K562 (cell line): Measurements from ENCODE around the gene JKAMP. TPM values are rescaled to one million over a fixed set of nuclear protein-coding genes. Genes with fewer than 3 reads are reported as not detected.

ENCODE experiments used
- ADNP ChIP-seq: fragments of 200-800 bp; sonication (Bioruptor generic); IDR thresholded peaks from 2 replicates; pipeline ENCODE4 v1.6.1; 2016; ENCODE audit warnings: missing genetic modification characterization, missing compliant biosample characterization
- BACH1 ChIP-seq: fragments of 200-800 bp; sonication (Bioruptor generic); IDR thresholded peaks from 2 replicates; pipeline ENCODE4 v1.6.1; 2016; ENCODE audit warnings: missing genetic modification characterization, missing compliant biosample characterization
- CREM ChIP-seq: IDR thresholded peaks from 2 replicates; pipeline ENCODE4 v1.6.1; 2014; ENCODE audit warnings: antibody characterized with exemption, low read depth
- FOXJ2 ChIP-seq: fragments of 200-800 bp; sonication (Bioruptor generic); IDR thresholded peaks from 2 replicates; pipeline ENCODE4 v1.6.1; 2016; ENCODE audit warnings: missing genetic modification characterization, missing compliant biosample characterization
- HDAC2 ChIP-seq: fragments of 450-650 bp; IDR thresholded peaks from 2 replicates; pipeline ENCODE4 v1.6.1; 2016; ENCODE audit warnings: mild to moderate bottlenecking
- MTA1 ChIP-seq: fragments of 450-650 bp; IDR thresholded peaks from 2 replicates; pipeline ENCODE4 v1.6.1; 2017; ENCODE audit warnings: borderline replicate concordance
- NR2C1 ChIP-seq, 2 experiments: fragments of 450-650 bp; IDR thresholded peaks; 2 replicates each; pipeline ENCODE4 v1.6.1; 2017; ENCODE audit warnings: mild to moderate bottlenecking in 2 of 2, antibody characterized with exemption in 1 of 2, inconsistent platforms in 1 of 2, missing compliant biosample characterization in 1 of 2, missing genetic modification characterization in 1 of 2
- NR2C2 ChIP-seq, 2 experiments: fragments of 200-800 bp in 1 of 2; sonication (Bioruptor generic) in 1 of 2; sonication (generic) in 1 of 2; formaldehyde crosslinking in 1 of 2; IDR thresholded peaks; 2 replicates each; pipeline versions ENCODE4 v1.6.1 to v1.8.0; 2016 to 2022; ENCODE audit warnings: mild to moderate bottlenecking in 1 of 2, missing compliant biosample characterization in 1 of 2, missing genetic modification characterization in 1 of 2, missing genetic modification reagents in 1 of 2
- NRF1 ChIP-seq, 2 experiments: fragments of 450-650 bp; IDR thresholded peaks in 1 of 2; conservative IDR thresholded peaks in 1 of 2; 2 replicates each; pipeline ENCODE4 v1.6.1; 2014; ENCODE audit warnings: mild to moderate bottlenecking in 2 of 2
- PBX2 ChIP-seq, 2 experiments: IDR thresholded peaks in 1 of 2; conservative IDR thresholded peaks in 1 of 2; 2 replicates each; pipeline ENCODE4 v1.6.1; 2016; ENCODE audit warnings: low read depth in 2 of 2, mild to moderate bottlenecking in 1 of 2, missing compliant biosample characterization in 1 of 2, missing genetic modification characterization in 1 of 2, moderate library complexity in 1 of 2
- PRDM10 ChIP-seq: fragments of 450-650 bp; IDR thresholded peaks from 2 replicates; pipeline ENCODE4 v1.6.1; 2018; ENCODE audit not compliant: partially characterized antibody
- TAF9B ChIP-seq: fragments of 450-650 bp; IDR thresholded peaks from 2 replicates; pipeline ENCODE4 v1.6.1; 2018; ENCODE audit warnings: mild to moderate bottlenecking; ENCODE audit not compliant: partially characterized antibody
- ZBTB7A ChIP-seq: IDR thresholded peaks from 2 replicates; pipeline ENCODE4 v1.6.1; 2011; ENCODE audit warnings: low read depth, mild to moderate bottlenecking, low read length, moderate library complexity, borderline replicate concordance; ENCODE audit not compliant: control insufficient read depth
- ZNF785 ChIP-seq: fragments of 250-450 bp; sonication (Bioruptor Pico); IDR thresholded peaks from 2 replicates; pipeline ENCODE4 v1.4.0; 2020; ENCODE audit warnings: mild to moderate bottlenecking
- polyA plus RNA-seq, 8 experiments: library from polyadenylated mRNA; depleted of rRNA in 4 of 8; stranded (reverse) in 5 of 8; unstranded in 3 of 8; fragments of >200 nt; fragmentation: Nextera tagmentation in 2 of 8; fragmentation: Illumina TruSeq in 1 of 8; extraction: Ambion mirVana in 2 of 8; extraction: Trizol in 1 of 8; gene quantifications; 2 replicates each; pipeline versions ENCODE4 v1.2.1 to v1.2.3, GENCODE V29; 2011 to 2014; ENCODE audit warnings: inconsistent platforms in 1 of 8, missing spikeins in 1 of 8
- total RNA-seq, 7 experiments: library from RNA; depleted of rRNA in 6 of 7; stranded (reverse); fragments of >200 nt in 6 of 7; fragmentation: Illumina TruSeq in 2 of 7; extraction: Trizol in 2 of 7; gene quantifications; 2 replicates each; pipeline versions ENCODE4 v1.2.1 to v1.2.3, GENCODE V29; 2011 to 2021; ENCODE audit warnings: low replicate concordance in 1 of 7

The JKAMP gene
- total and polyA plus RNA-seq, 9 of the 15 experiments (the other 6 are each of a cell fraction or from before 2014, with no cell fraction given), result 19.3 to 119 (median 33.8) TPM

GRCh38 chr14:59484639-59485175, 390 bp downstream of the JKAMP start (continued):
- 0 out of 2 replicates have a peak, but pooled peaks have one; percentile 34 for TF ChIP-seq MTA1
- peak; percentile 73 for TF ChIP-seq NR2C1 (IDR thresholded peaks at IDR 0.05)
- peak; percentile 53 for TF ChIP-seq NR2C1 (tag; IDR thresholded peaks at IDR 0.05)
- TF ChIP-seq ZNF785 (CRISPR knock-in tag), result no peak
- TF ChIP-seq NRF1 (conservative IDR thresholded peaks at IDR 0.05 in 1 of 2, IDR thresholded peaks at IDR 0.05 in 1 of 2), result 0 out of 4 replicates have a peak, but pooled peaks of 1 of the 2 experiments have one; percentile 11
- TF ChIP-seq NR2C2 (CRISPR knock-in tag; IDR thresholded peaks at IDR 0.05), result no peak
- peak; percentile 93 for TF ChIP-seq NR2C2 (tag; IDR thresholded peaks at IDR 0.05)
- no peak for TF ChIP-seq BACH1 (tag)
- peak; percentile 3 for TF ChIP-seq TAF9B
- peak; percentile 38; the same call in 1 of the 2 replicates for TF ChIP-seq FOXJ2
- no peak for TF ChIP-seq PRDM10
- no peak for TF ChIP-seq HDAC2
- peak; percentile 35; the same call in 1 of the 2 replicates for TF ChIP-seq ZBTB7A
- TF ChIP-seq PBX2 (CRISPR knock-in tag; IDR thresholded peaks at IDR 0.05; ENCODE audit: low read depth), result no peak
- peak; percentile 52; the same call in 1 of the 2 replicates for TF ChIP-seq PBX2 (tag; conservative IDR thresholded peaks at IDR 0.05; ENCODE audit: low read depth)
- TF ChIP-seq ADNP (tag), result no peak
- peak; percentile 62; the same call in 1 of the 2 replicates for TF ChIP-seq CREM
- TF ChIP-seq, all 486 proteins: peak for 13
